ENCODE results near the gene ABI1.

Gene ABI1

GRCh38 chr10:26739071-26739631 is 121.6 kb downstream of the ABI1 start:
- H3K9me3 ChIP-seq (ENCODE audit: insufficient read depth, low read length, severe bottlenecking): no peaks in the 10 kb centered on the region
- H3K79me2 ChIP-seq (ENCODE audit: insufficient read depth, low read length): no peaks in the 10 kb centered on the region
- no peaks in the 10 kb centered on the region for H3K4me1 ChIP-seq (ENCODE audit: insufficient read depth, low read length)
- no peak for DNase-seq
- H3K36me3 ChIP-seq (ENCODE audit: insufficient read depth, low read length): peaks cover 94% of the 10 kb centered on the region
- H3K4me3 ChIP-seq (ENCODE audit: low read depth in 1 of 2, low read length in 2 of 2): no peak overlapping the region
- H2AFZ ChIP-seq (ENCODE audit: low read depth, low read length): no peak overlapping the region
- H3K27me3 ChIP-seq (ENCODE audit: insufficient read depth, low read length, poor library complexity): no peaks in the 10 kb centered on the region
- no peaks in the 10 kb centered on the region; the same call in 1 of the 2 replicates for H4K20me1 ChIP-seq (ENCODE audit: insufficient read depth, low read length)
- no peak for TF ChIP-seq CTCF (IDR thresholded peaks at IDR 0.05; ENCODE audit: borderline replicate concordance, extremely low read depth, low read length, poor library complexity, severe bottlenecking)
- no peak for TF ChIP-seq EZH2 (IDR thresholded peaks at IDR 0.05; ENCODE audit: borderline replicate concordance, low read depth, low read length, severe bottlenecking)
- H3K9ac ChIP-seq (ENCODE audit: low read depth, low read length): no peak overlapping the region
- ATAC-seq (ENCODE audit: insufficient read depth, low read depth): 0 out of 3 replicates have a peak, but pooled peaks have one; percentile 34
- H3K4me2 ChIP-seq (ENCODE audit: insufficient read depth, low read length): no peak overlapping the region
- H3K27ac ChIP-seq (ENCODE audit: low read length): no peak overlapping the region

- DNase-seq: no peak
- Histone ChIP-seq H3K4me2 (ENCODE audit: insufficient read depth, low read length) (no peak overlapping the region), H4K20me1 (ENCODE audit: insufficient read depth, low read length) (no peaks in the 10 kb centered on the region; the same call in 1 of the 2 replicates), H3K27ac (ENCODE audit: low read length) (no peak overlapping the region), H3K4me1 (ENCODE audit: insufficient read depth, low read length) (no peaks in the 10 kb centered on the region), H2AFZ (ENCODE audit: low read depth, low read length) (no peak overlapping the region), H3K27me3 (ENCODE audit: insufficient read depth, low read length, poor library complexity) (no peaks in the 10 kb centered on the region), H3K9ac (ENCODE audit: low read depth, low read length) (no peak overlapping the region), H3K4me3 (ENCODE audit: low read depth in 1 of 2, low read length in 2 of 2) (no peak overlapping the region), H3K36me3 (ENCODE audit: insufficient read depth, low read length) (peaks cover 94% of the 10 kb centered on the region), H3K79me2 (ENCODE audit: insufficient read depth, low read length) (no peaks in the 10 kb centered on the region), H3K9me3 (ENCODE audit: insufficient read depth, low read length, severe bottlenecking) (no peaks in the 10 kb centered on the region)
- no peak for ATAC-seq (ENCODE audit: insufficient read depth, low read depth)
- no peak for TF ChIP-seq CTCF (IDR thresholded peaks at IDR 0.05; ENCODE audit: borderline replicate concordance, extremely low read depth, low read length, poor library complexity, severe bottlenecking)
- TF ChIP-seq EZH2 (IDR thresholded peaks at IDR 0.05; ENCODE audit: borderline replicate concordance, low read depth, low read length, severe bottlenecking): no peak
These were observed 122.4 kb downstream of the ABI1 start for GRCh38 chr10:26738301-26738911.

GRCh38 chr10:26737730-26738129 is 123.0 kb downstream of the ABI1 start:
- H4K20me1 ChIP-seq (ENCODE audit: insufficient read depth, low read length): no peaks in the 10 kb centered on the region; the same call in 1 of the 2 replicates
- H3K4me1 ChIP-seq (ENCODE audit: insufficient read depth, low read length): no peaks in the 10 kb centered on the region
- peaks cover 93% of the 10 kb centered on the region for H3K36me3 ChIP-seq (ENCODE audit: insufficient read depth, low read length)
- H3K27me3 ChIP-seq (ENCODE audit: insufficient read depth, low read length, poor library complexity): no peaks in the 10 kb centered on the region
- TF ChIP-seq EZH2 (IDR thresholded peaks at IDR 0.05; ENCODE audit: borderline replicate concordance, low read depth, low read length, severe bottlenecking): no peak
- no peak for TF ChIP-seq CTCF (IDR thresholded peaks at IDR 0.05; ENCODE audit: borderline replicate concordance, extremely low read depth, low read length, poor library complexity, severe bottlenecking)
- no peaks in the 10 kb centered on the region for H3K9me3 ChIP-seq (ENCODE audit: insufficient read depth, low read length, severe bottlenecking)
- no peak overlapping the region for H3K4me2 ChIP-seq (ENCODE audit: insufficient read depth, low read length)
- no peak overlapping the region for H2AFZ ChIP-seq (ENCODE audit: low read depth, low read length)
- H3K27ac ChIP-seq (ENCODE audit: low read length): no peak overlapping the region
- no peak overlapping the region for H3K4me3 ChIP-seq (ENCODE audit: low read depth in 1 of 2, low read length in 2 of 2)
- no peaks in the 10 kb centered on the region for H3K79me2 ChIP-seq (ENCODE audit: insufficient read depth, low read length)
- no peak overlapping the region for H3K9ac ChIP-seq (ENCODE audit: low read depth, low read length)
- ATAC-seq (ENCODE audit: insufficient read depth, low read depth) (no peak), DNase-seq (no peak)

Measured in DND-41 (cell line).